ENCODE measurements around the gene VSIG4.

Gene VSIG4

GRCh38 chrX:66024092-66024467 lies 15.8 kb downstream of the VSIG4 start:
- DNase-seq (ENCODE audit: low read depth), result no peak

DNA sequence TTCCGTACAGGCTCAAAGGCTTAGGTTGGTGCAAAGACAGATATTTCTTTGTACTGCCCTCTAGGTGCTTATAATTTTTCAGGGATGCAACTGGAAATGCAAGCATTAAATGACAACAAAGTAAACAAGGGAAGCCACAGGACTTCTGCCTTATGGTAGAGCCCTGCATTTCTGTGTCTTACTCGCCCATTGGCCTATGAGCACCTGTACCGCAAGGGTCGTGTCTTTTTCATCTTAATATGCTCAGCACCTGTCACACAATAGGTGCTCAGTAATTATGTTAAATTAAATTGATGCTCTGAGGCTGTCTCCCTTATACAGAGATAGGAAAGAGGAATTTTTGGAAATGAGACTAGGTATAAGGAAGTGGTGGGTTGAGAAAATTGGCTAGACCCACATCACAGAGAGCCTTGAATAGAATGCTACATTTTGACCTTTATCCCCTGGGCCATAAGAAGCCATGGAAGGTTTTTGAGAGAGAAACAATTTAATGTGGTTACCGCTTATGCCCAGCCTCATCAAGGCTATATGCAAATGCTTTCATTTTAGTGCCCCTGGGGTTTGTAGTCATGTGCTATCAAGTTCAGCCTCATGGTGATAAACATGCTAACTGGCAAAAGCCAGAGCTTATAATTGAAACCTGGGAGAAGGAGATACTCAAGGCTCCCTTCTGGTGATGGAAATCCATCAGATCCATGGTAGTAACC lies 16.3 kb downstream of the VSIG4 start:
- DNase-seq (ENCODE audit: low read depth), result no peak

DNA sequence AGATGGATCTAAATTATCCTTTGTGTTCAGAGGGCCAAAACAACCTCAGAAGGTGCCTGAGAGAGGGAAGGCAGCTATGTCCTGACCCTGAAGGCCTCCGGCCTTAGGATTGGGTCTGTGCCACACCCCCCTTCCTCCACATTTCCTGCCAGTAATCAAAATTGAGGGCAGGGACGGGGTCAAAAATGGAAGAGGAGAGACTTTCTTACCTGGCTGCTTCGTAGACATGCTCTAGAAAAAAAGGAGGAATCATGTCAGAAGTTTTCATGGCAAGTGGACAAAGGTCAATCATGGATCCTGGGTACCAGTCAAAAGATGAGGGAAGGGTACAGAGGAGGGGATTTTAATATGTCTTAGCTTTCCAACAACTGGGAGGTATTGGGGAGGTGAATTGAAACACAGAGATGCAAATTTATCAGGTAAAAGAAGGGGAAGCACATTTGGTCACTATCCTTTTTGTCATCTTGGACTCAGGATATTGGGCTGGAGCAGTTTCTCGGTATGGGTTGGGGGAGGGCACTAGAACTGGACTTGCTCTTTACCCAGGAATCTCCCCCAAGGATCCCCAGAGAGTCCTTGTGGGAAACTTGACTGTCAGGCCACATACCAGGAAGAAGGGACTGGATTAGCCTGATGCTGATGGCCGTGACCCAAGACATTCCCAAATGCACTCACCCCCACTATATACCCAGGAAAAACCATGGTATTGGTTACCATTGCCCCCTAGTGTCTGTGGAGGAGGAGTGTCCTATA lies 17.1 kb downstream of the VSIG4 start:
- DNase-seq (ENCODE audit: low read depth), result no peak

GRCh38 chrX:66021765-66022631 lies 17.9 kb downstream of the VSIG4 start:
- DNase-seq (ENCODE audit: low read depth), result no peak

DNA sequence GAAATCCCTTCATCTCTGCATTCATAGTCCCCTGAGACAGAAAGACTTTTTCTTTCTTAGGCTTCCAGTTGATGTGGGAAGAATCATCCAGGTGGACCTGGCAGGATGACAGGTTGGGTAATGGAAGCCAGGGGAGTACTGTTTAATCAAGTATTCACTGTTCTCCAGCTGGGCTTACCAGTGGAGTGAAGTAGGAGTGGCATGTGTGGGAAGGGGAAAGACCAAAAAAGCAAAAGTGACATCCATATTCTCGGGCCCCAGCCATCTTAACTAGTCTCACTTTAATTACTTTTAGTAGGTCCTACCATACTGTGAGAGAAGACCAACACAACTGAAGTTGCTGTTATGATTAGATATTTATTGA lies 18.5 kb downstream of the VSIG4 start:
- DNase-seq (ENCODE audit: low read depth), result no peak

- DNase-seq (ENCODE audit: low read depth), result no peak
These were observed 19.1 kb downstream of the VSIG4 start for GRCh38 chrX:66020631-66021334.

GRCh38 chrX:66019974-66020373 lies 19.9 kb downstream of the VSIG4 start:
- DNase-seq (ENCODE audit: low read depth), result no peak

GRCh38 chrX:66019310-66019652 lies 20.6 kb downstream of the VSIG4 start:
- DNase-seq (ENCODE audit: low read depth), result no peak

- DNase-seq (ENCODE audit: low read depth), result no peak
These were observed 21.1 kb downstream of the VSIG4 start for GRCh38 chrX:66018585-66019309.

DNA sequence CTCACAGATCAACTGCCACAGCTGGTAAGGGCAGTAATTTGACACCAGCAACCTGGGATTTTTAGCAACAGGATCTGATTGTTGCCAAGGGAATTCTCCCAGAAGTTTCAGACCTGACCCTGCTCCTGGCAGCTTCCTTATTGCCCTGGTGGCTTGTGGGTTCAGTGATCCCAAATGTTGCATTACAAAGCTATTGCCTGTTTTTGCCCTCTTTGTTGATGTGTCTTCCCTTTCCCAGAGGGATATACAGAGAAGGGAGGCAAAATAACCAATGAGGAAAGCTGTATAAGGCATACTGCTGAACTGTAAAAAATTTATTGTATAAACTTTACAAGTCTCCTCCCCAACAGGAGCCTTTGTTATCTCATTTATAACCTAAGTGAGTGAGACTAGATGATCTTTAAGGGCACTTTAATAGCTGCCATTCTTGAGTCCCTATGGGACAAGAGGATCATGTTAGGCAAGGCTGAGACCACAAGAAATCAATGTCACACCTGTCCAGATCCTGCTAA lies 22.2 kb downstream of the VSIG4 start:
- no peak for DNase-seq (ENCODE audit: low read depth)

GRCh38 chrX:66016905-66017658 lies 22.8 kb downstream of the VSIG4 start:
- no peak for DNase-seq (ENCODE audit: low read depth)

DNA sequence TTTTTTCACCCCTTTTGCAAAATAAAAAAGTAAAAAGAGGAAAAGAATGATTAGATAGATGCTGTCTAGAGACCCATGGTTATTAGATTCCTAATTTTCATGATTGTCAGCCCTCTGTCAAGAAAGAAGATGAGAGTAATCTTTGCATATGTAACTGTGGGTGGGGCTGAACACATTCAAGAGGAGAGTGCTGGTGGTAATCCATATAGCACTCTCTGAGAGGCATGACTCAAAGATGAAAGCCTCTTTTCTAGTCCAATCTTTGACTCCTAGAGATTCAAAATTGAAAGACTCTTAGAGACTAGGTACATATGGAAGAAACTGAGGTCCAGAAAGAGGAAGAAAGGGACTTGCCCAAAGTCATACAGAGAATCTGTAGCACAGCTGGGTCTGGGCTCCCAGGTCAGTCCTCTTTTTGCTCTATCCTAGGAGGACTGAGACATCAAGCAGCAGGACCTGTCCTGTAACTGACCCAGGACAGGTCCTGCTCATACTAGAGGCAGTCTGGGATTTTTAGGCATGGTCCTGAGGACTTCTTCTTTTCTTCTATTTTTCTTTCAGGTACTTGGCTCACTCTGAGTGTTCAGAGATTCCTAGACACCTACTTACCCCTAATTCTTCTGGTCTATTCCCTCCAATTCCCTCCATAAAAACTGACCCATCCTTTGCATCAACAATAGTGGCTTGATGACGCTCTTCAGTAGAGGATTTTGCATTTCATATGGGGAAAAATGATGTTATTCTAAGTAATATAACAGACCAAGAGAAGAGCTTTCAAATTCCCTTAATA lies 23.8 kb downstream of the VSIG4 start:
- DNase-seq (ENCODE audit: low read depth), result no peak

DNA sequence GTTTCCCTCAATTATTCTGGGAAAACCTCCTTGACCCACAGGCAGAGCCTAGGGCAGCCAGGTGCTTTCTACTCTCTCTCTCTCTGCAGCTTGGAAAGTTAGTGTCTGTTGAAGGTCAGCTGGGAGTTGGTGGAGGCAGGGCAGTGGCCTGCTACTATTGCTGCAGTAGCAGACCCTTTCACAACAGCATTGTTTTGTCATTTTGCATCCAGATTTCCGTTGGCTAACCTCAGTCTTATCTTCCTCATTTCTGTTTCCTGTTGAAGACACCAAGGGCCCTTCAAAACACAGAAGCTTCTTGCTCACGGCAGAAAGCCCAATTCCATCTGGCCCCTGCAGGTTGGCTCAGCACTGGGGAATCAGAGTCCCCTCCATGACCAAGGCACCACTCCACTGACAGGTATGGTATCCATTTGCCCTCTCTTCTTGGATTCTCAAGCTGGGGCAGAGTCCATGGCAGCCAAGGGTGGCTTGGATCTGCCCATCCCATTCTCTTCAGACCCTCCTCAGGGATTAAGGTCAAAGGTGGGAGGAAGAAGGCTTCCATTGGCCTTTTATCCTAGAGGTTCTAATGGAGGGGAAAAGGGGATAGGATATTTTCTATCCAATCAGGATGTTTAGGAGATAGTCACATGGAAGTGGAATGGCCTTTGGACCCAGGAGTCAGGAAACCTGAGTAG lies 24.6 kb downstream of the VSIG4 start:
- no peak for DNase-seq (ENCODE audit: low read depth)

- no peak for DNase-seq (ENCODE audit: low read depth)
These were observed 25.3 kb downstream of the VSIG4 start for GRCh38 chrX:66014556-66014955.

DNA sequence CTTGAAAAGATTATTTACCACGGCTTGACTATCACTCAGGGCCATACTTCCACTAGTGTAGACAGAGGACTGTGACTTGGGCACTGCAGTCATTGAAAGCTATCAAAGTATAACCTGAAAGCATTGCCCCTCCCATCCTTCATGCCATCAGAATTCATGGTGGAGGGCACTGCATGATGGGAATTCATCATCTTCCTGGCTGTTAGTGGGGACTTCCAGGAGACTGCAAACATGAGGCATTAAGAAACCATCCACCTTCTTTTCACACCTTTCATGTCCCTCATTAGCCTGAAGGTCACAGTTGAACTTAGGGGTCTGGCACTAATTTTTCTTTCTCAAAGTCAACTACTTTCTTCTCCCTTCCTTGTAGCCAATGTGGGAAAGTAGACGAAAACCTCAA lies 25.8 kb downstream of the VSIG4 start:
- DNase-seq (ENCODE audit: low read depth), result no peak

DNA sequence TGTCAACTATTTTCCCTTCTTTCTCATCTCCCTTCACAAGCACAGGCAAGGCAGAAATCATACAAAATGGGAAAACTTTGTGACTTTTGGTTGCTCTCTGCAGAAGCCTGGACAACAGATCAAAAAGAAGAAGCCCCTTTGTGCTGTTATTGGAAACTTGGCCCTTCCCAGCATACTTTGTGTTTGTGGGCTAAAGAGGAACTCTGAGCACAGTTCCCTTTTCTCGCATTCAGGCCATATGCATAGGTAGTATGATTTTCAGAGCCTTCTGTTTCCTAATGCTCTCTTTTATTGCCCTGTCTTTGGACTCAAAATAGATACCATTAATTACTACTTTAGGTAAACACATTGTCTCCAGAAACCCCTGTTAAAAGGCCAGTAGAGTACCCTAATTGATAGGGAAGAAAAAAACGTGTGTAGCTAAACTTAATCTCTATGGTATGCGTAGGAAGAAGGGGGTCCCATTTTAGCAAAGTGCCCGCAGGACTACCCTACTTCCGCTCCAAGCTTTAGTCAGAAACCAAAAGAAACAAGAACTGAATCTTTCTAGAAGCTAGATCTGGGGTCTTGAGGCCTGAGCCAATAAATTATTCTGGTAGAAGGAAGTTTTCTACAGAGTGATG lies 26.6 kb downstream of the VSIG4 start:
- no peak for DNase-seq (ENCODE audit: low read depth)

- DNase-seq (ENCODE audit: low read depth), result no peak
These were observed 27.8 kb downstream of the VSIG4 start for GRCh38 chrX:66012094-66012534.

GRCh38 chrX:66009231-66009845 lies 30.5 kb downstream of the VSIG4 start:
- no peak for DNase-seq (ENCODE audit: low read depth)
